H1 (cell line): Measurements from ENCODE around the gene IL3. TPM values are rescaled to one million over a fixed set of nuclear protein-coding genes. Genes with fewer than 3 reads are reported as not detected.

Experiments
- FOSL1 ChIP-seq: IDR thresholded peaks from 2 replicates; pipeline ENCODE4 v1.6.1; 2011; ENCODE audit warnings: mild to moderate bottlenecking, low read depth, low read length, moderate library complexity; ENCODE audit not compliant: insufficient read depth
- polyA plus RNA-seq, 7 experiments: library from polyadenylated mRNA; depleted of rRNA in 3 of 7; stranded (reverse) in 5 of 7; unstranded in 2 of 7; fragments of >200 nt in 5 of 7; fragments of 200-250 nt in 2 of 7; gene quantifications; 1 replicate in 5 of 7; 2 replicates in 1 of 7; 4 replicates in 1 of 7; pipeline versions ENCODE4 v1.2.1 to v1.2.3, GENCODE V29; 2011 to 2013; ENCODE audit warnings: missing spikeins in 2 of 7, mixed read lengths in 2 of 7
- total RNA-seq: library from RNA; stranded (reverse); fragmentation: NEBNext Ultra II Directional; extraction: Animal tissue kit (Norgen Biotek cat#: 25700); gene quantifications from 2 replicates; pipeline ENCODE4 v1.2.1, GENCODE V29; 2021

The IL3 gene
- total and polyA plus RNA-seq, 2 of the 8 experiments (the other 6 are each of a cell fraction or from before 2014, with no cell fraction given), result not detected

- TF ChIP-seq FOSL1, result no peak
These were observed 557 bp upstream of the IL3 start (continued) for GRCh38 chr5:132059696-132060500.
